Measurements from ENCODE around the gene MIOX. TPM values are rescaled to one million over a fixed set of nuclear protein-coding genes. Genes with fewer than 3 reads are reported as not detected.

The MIOX gene
- total RNA-seq, 4 donors from 2014 or later: not detected

DNA sequence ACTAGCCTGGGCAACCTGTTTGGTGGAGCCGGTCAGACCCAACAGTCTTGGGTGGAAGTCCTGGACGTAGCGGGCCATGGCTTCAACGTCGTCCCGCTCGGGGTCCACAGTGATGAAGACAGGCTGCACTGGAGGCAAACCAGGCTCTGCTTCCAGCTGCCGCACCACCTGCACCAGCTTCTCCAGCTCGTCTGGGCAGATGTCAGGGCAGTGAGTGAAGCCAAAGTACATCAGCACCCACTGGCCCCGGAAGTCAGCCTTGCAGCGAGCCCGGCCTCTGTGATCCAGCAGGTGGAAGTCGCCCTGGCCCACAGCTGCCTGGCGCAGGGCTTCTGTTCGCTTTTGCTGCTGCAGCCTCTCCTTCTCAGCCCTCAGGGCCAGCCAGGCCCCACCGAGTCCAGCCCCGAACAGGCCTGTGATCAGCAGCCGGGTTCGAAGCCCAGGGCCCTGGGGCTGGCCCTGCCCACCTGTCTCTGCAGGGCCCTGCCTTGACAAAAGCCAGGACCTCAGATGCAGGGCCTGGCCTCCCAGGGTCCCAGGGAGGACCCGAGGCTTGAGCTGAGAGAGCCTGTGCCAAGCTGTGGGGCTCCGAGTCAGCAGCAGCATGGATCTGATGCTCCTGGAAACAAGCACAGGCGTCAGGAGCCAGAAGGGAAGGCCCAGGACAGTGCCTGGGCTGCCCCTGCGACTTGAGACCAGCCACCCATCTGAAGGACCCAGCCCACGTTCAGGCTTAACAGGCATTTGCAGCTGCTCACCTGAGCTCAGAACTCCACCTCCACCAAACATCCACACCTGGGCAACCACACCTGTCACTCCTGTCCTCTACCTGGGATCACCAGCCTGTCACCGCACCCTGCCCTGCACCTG is 37.4 kb downstream of the MIOX start:
- Histone ChIP-seq H3K4me1 (no peaks in the 10 kb centered on the region), H3K27ac (no peak overlapping the region), H3K9me3 (no peaks in the 10 kb centered on the region), H3K4me3 (peak overlapping the region in 1 of 2 donors; percentile 72), H3K36me3 (no peaks in the 10 kb centered on the region), H3K27me3 (no peaks in the 10 kb centered on the region)
- intact Hi-C loops (cut with DNase I; ENCODE audit: low total_unique reads): no loop called here
- no peak for DNase-seq
- TF ChIP-seq POLR2A (IDR thresholded peaks at IDR 0.05): no peak
- TF ChIP-seq, protein P1, sequence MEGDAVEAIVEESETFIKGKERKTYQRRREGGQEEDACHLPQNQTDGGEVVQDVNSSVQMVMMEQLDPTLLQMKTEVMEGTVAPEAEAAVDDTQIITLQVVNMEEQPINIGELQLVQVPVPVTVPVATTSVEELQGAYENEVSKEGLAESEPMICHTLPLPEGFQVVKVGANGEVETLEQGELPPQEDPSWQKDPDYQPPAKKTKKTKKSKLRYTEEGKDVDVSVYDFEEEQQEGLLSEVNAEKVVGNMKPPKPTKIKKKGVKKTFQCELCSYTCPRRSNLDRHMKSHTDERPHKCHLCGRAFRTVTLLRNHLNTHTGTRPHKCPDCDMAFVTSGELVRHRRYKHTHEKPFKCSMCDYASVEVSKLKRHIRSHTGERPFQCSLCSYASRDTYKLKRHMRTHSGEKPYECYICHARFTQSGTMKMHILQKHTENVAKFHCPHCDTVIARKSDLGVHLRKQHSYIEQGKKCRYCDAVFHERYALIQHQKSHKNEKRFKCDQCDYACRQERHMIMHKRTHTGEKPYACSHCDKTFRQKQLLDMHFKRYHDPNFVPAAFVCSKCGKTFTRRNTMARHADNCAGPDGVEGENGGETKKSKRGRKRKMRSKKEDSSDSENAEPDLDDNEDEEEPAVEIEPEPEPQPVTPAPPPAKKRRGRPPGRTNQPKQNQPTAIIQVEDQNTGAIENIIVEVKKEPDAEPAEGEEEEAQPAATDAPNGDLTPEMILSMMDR (IDR thresholded peaks at IDR 0.05): no peak

DNA sequence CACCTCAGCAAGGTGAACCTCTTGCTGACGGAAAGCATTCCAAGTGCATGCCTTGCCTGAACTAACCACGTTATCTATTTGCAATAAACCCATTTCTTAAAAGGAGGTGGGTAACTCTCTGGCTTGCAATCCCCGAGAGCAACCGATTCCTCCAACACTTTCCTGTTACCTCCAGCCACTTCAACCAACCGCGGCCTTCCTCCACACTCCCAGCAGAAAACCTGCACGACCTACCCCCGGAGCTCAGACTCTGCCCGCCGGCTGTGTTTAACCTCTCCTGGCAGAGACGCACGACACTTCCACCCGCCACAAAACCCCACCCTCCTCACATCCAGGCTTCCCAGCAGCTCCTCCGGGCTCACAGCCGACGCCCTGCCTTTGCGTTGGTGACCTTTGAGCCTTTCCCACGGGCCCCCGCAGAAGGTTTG is 38.0 kb downstream of the MIOX start:
- H3K4me1 ChIP-seq: no peaks in the 10 kb centered on the region

DNA sequence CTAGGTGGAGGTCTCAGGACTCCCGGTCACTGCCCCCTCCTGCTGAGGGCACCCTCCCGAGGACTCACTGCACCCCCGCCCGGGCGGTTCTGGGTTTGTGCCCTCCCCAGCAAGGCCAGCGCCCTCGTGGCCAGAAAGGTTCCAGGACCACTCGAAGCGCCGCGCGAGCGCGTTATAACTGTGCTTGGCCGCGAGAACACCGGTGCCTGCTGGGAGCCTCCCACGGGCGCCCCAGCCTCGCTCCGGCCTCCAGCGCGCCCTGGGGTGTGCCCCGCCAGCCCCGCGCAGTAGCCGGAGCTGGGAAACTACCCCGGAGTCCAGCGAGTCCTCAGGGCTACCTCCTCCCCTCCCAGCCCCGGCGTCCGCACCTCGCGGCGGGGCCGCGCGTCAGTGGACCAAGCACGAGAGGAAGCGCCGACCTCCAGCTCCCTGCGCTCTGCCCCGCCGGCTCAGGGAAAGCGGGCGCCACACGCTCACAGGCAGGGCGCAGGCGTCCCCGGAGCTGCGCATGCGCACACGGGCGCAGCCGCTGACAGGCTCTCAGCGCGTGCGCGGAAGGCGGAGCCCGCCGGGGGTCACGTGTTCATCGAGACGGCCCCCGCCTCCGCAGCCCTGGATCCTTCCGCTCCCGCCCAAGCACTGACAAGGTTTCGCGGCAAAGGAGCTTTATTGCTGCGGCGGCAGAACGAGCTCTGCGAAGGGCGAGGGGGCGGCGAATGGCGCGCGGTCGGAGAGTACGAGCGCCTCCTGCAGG is 38.6 kb downstream of the MIOX start, which contains the start of gene SCO2:
Gene SCO2 (minus strand): TSS at position 495 of the 754 bp plus-strand sequence. CDS start 1,187 bp downstream, outside the sequence.
- intact Hi-C loops (cut with DNase I; ENCODE audit: low total_unique reads): no loop called here
- peak within 1 kb of the TSS; percentile 72 to 83 for H3K4me3 ChIP-seq
- TF ChIP-seq, protein P1 (IDR thresholded peaks at IDR 0.05): peak in 3 of 4 experiments; percentile 16 to 55 (median 53)
- peak; percentile 68 to 80 for TF ChIP-seq POLR2A (IDR thresholded peaks at IDR 0.05)
- peak within 1 kb of the TSS; percentile 86 to 88 for H3K27ac ChIP-seq
- H3K27me3 ChIP-seq: peaks cover 0 to 8% of the 10 kb centered on the region in 2 donors
- H3K4me1 ChIP-seq: no peaks in the 10 kb centered on the region
- H3K9me3 ChIP-seq: no peaks in the 10 kb centered on the region
- DNase-seq: peak; percentile 97
- no peaks in the 10 kb centered on the region for H3K36me3 ChIP-seq

More for the DNA sequence above, 38.0 kb downstream of the MIOX start:
- TF ChIP-seq, protein P1 (IDR thresholded peaks at IDR 0.05): no peak
- H3K36me3 ChIP-seq: no peaks in the 10 kb centered on the region
- H3K4me3 ChIP-seq: peak overlapping the region; percentile 72 to 83
- intact Hi-C loops (cut with DNase I; ENCODE audit: low total_unique reads): no loop called here
- H3K27ac ChIP-seq: peak overlapping the region; percentile 86 to 88
- no peak for DNase-seq
- peaks cover 0 to 2% of the 10 kb centered on the region in 2 donors for H3K27me3 ChIP-seq
- no peaks in the 10 kb centered on the region for H3K9me3 ChIP-seq

DNA sequence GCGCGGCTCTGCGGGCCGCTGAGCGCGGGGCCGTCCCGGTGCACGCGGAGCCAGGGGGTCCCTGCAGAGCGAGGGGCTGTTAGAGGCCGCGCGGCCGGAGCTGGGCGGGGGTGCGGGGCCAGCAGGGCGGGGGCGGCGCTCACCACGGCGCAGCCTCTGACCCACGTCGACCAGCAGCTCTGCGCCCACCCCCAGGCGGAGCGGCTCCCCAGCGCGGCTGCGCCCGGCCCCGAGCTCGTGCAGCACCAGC is 39.1 kb downstream of the MIOX start:
- intact Hi-C loops (cut with DNase I; ENCODE audit: low total_unique reads): no loop called here
- peaks cover 0 to 13% of the 10 kb centered on the region in 2 donors for H3K27me3 ChIP-seq
- TF ChIP-seq, protein P1 (IDR thresholded peaks at IDR 0.05): peak in 1 of 4 experiments; percentile 49
- TF ChIP-seq POLR2A (IDR thresholded peaks at IDR 0.05): no peak
- no peaks in the 10 kb centered on the region for H3K9me3 ChIP-seq
- peaks cover 0 to 5% of the 10 kb centered on the region in 2 donors for H3K4me1 ChIP-seq
- peak overlapping the region; percentile 72 to 83 for H3K4me3 ChIP-seq
- peak overlapping the region; percentile 86 to 88 for H3K27ac ChIP-seq
- no peak for DNase-seq
- H3K36me3 ChIP-seq: no peaks in the 10 kb centered on the region

Measured in uterus (tissue), 4 donors.